IMR-90 (cell line): ENCODE data around the gene ZNG1C.
"Not testable (repeated sequence)": the region's sequence is repeated elsewhere in the genome, so short reads cannot be mapped to it uniquely, and the experiment has no call there.

ENCODE experiments used
- ELK1 ChIP-seq: fragments of 150-350 bp; IDR thresholded peaks from 2 replicates; pipeline ENCODE4 v1.6.1; 2016; ENCODE audit warnings: low read depth, mild to moderate bottlenecking, low read length, moderate library complexity, borderline replicate concordance
- MXI1 ChIP-seq: IDR thresholded peaks from 2 replicates; pipeline ENCODE4 v1.6.1; 2012; ENCODE audit warnings: low read depth, mild to moderate bottlenecking, low read length, moderate library complexity, borderline replicate concordance
- NFE2L2 ChIP-seq: fragments of 150-350 bp; IDR thresholded peaks from 2 replicates; pipeline ENCODE4 v1.6.1; 2016; ENCODE audit warnings: low read depth, mild to moderate bottlenecking, low read length
- POLR2A ChIP-seq: IDR thresholded peaks from 2 replicates; pipeline ENCODE4 v1.6.1; 2012; ENCODE audit warnings: mild to moderate bottlenecking, low read depth, low read length
- RAD21 ChIP-seq: IDR thresholded peaks from 2 replicates; pipeline ENCODE4 v1.6.1; 2012; ENCODE audit warnings: low read length, improper control_type of control experiment
- SMC3 ChIP-seq: fragments of 150-350 bp; IDR thresholded peaks from 2 replicates; pipeline ENCODE4 v1.6.1; 2016; ENCODE audit warnings: low read depth, mild to moderate bottlenecking, antibody characterized with exemption, low read length, moderate library complexity
- USF2 ChIP-seq: fragments of 150-350 bp; IDR thresholded peaks from 2 replicates; pipeline ENCODE4 v1.6.1; 2017; ENCODE audit warnings: mild to moderate bottlenecking, antibody characterized with exemption, low read length, low read depth
- TF ChIP-seq, protein P1 (sequence below): conservative IDR thresholded peaks from 2 replicates; pipeline ENCODE4 v1.5.1; 2012; ENCODE audit warnings: mild to moderate bottlenecking, low read depth, low read length, improper control_type of control experiment

- TF ChIP-seq SMC3, RAD21, MXI1, POLR2A, USF2, ELK1, NFE2L2: not testable (repeated sequence)
- TF ChIP-seq, protein P1, sequence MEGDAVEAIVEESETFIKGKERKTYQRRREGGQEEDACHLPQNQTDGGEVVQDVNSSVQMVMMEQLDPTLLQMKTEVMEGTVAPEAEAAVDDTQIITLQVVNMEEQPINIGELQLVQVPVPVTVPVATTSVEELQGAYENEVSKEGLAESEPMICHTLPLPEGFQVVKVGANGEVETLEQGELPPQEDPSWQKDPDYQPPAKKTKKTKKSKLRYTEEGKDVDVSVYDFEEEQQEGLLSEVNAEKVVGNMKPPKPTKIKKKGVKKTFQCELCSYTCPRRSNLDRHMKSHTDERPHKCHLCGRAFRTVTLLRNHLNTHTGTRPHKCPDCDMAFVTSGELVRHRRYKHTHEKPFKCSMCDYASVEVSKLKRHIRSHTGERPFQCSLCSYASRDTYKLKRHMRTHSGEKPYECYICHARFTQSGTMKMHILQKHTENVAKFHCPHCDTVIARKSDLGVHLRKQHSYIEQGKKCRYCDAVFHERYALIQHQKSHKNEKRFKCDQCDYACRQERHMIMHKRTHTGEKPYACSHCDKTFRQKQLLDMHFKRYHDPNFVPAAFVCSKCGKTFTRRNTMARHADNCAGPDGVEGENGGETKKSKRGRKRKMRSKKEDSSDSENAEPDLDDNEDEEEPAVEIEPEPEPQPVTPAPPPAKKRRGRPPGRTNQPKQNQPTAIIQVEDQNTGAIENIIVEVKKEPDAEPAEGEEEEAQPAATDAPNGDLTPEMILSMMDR, result not testable (repeated sequence)
Observed at GRCh38 chr9:68342265-68343025, 100.7 kb downstream of the ZNG1C start.
